Measurements from ENCODE around the gene PGLYRP2. TPM values are rescaled to one million over a fixed set of nuclear protein-coding genes. Genes with fewer than 3 reads are reported as not detected.

PGLYRP2 gene
- polyA plus RNA-seq, 4 donors = 0.54 TPM; not detected in 3

DNA sequence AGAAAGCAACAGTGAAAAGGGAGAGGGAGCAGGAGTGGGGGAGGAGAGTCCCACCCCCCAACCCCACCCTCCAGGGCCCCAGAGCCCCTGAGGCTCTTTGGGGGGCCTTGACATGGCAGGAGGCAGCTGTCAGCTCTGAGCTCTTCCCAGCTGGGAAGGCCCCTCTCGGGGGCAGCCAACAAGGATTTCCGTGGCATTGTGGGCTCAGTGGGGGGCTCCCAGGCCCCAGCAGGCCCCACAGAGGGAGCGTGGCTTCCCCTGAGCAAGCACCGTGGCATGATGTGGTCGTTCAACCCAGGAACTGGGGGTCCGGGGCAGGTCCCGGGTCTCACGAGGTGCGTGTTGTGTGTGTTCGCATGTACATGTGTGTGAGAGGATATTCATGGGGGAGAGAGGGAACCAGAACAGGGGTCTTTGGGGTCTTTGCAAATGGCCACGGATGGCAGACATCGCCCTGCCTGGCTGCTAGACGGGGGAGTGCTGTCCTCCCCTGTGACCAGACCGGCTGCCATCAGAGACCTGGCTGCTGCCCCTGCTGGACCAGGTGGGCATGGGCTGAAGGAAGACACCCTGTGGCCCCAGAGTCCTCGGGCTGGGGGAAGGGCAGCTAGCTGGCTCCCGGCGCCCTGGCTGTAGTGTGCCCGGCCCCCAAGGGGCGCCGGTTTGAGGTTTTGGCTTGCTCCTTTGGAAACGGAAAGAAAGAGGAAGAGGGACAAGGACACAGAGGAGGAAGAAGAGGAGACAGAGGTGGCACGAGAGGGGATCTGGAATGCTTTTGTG, 56.8 kb downstream of the PGLYRP2 start:
- Histone ChIP-seq H3K9me3 (ENCODE audit: control insufficient read depth in 2 of 2, insufficient read depth in 1 of 2, low read depth in 1 of 2, low read length in 1 of 2) (peaks cover 0 to 8% of the 10 kb centered on the region in 2 donors), H3K36me3 (ENCODE audit: control insufficient read depth in 3 of 3, insufficient read depth in 2 of 3, low read depth in 1 of 3, low read length in 3 of 3) (peaks cover 15 to 60% (median 20%) of the 10 kb centered on the region in 3 donors), H3K27me3 (ENCODE audit: control insufficient read depth in 3 of 3, insufficient read depth in 3 of 3, low read length in 3 of 3) (no peaks in the 10 kb centered on the region), H3K27ac (ENCODE audit: low read depth in 1 of 3, low read length in 2 of 3) (no peak overlapping the region), H3K4me3 (ENCODE audit: low read depth in 1 of 3, low read length in 3 of 3) (no peak overlapping the region), H3K4me1 (ENCODE audit: control insufficient read depth in 3 of 3, insufficient read depth in 2 of 3, low read depth in 1 of 3, low read length in 2 of 3) (peaks cover 0 to 5% (median under 1%) of the 10 kb centered on the region in 3 donors)
- FAIRE-seq = no peak
- WGBS, 3 donors = 86 to 94% (median 93%) methylated on average over 18 to 22 of the region's 22 CpGs
- DNase-seq = no peak

DNA sequence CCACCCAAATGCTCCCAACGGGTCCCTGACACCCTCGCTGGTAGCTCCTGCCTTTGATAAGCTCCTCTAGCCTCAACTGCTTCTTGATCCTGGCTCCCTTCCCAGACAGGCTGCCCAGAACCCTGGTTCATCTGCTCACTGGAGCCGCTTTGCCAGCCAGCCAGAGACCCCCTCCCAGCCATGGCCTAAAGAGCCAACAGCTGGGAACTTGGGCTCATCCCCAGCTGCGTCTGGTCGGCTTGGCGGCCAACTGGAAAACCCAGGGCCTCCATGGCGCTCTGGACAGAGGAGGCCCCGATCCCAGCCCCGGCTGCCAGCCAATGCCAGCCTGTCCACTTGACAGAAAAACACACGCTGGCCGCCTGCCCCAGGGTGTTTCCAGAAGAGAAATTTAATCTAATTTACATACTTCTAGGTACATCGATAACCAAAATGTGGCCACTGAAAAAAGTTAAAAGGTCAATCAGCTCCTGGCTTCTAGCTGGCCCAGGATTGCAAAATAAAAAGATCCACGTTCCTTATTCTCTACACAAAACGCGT, 57.5 kb downstream of the PGLYRP2 start:
- WGBS, 3 donors = 63 to 83% (median 79%) methylated on average over 15 of the region's 15 CpGs
- DNase-seq = no peak
- Histone ChIP-seq H3K36me3 (ENCODE audit: control insufficient read depth in 3 of 3, insufficient read depth in 2 of 3, low read depth in 1 of 3, low read length in 3 of 3) (peaks cover 12 to 57% (median 16%) of the 10 kb centered on the region in 3 donors), H3K4me1 (ENCODE audit: control insufficient read depth in 3 of 3, insufficient read depth in 2 of 3, low read depth in 1 of 3, low read length in 2 of 3) (peaks cover 0 to 12% (median 7%) of the 10 kb centered on the region in 3 donors), H3K9me3 (ENCODE audit: control insufficient read depth in 2 of 2, insufficient read depth in 1 of 2, low read depth in 1 of 2, low read length in 1 of 2) (peaks cover 0 to 8% of the 10 kb centered on the region in 2 donors), H3K27ac (ENCODE audit: low read depth in 1 of 3, low read length in 2 of 3) (no peak overlapping the region), H3K27me3 (ENCODE audit: control insufficient read depth in 3 of 3, insufficient read depth in 3 of 3, low read length in 3 of 3) (no peaks in the 10 kb centered on the region), H3K4me3 (ENCODE audit: low read depth in 1 of 3, low read length in 3 of 3) (no peak overlapping the region)
- FAIRE-seq = no peak

DNA sequence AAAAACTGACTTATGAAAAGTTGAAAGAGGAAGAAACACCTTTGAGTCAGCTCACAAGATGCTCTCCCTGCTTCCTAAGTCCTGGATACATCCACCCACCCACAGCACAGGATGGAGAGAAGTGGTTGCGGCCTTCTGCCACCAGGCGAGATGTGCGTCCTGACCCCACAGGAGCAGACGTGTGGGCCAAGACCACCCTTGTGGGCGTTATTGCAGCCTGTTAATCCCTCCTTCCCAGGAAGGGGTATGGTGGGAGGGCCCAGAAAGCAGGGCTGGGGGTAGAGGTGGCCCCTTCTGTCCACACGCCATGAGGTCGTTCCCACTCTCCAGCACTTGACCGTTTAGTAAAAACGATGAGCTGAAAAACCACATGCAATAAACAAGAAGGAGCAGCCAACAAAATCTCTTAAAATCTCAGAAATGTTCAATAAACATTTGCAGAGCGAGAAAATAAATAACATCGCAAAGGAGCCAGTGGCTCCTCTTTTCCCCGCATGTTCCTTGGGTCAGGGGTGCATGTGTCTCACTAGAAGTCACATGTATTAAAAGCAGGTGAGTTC, 58.1 kb downstream of the PGLYRP2 start:
- peak in 1 of 2 donors; percentile 18 for DNase-seq
- H3K27ac ChIP-seq (ENCODE audit: low read depth in 1 of 3, low read length in 2 of 3) = no peak overlapping the region

DNA sequence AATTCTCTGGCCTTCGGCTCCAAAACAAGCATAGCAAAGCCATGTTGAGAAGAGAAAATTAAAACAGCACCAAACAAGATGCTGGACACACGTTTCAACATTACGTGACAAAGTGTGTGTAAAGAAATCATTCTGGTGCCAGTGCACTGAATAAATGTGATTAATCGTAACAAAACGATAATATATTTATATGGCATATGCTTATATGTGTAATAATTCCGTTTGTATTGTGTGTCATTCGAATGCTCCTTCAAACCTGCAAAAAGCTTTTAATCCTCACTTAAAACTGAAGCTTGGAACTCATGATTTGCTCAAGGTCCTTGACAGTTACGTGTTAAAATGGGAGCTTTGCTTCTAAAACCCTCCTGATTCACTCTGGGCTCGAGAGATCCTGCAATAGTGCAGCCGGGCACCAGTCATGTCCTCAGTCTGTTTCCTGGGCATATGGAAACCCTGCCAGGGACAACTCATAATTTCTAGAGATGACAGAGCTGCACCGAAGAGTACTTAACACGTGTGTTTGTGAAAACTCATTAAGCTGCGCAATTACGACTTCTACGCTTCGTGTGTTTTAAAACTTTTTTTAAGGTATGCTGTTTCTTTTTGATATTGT, 59.8 kb downstream of the PGLYRP2 start:
- FAIRE-seq (no peak), DNase-seq (no peak)
- Histone ChIP-seq H3K27ac (ENCODE audit: low read depth in 1 of 3, low read length in 2 of 3) (no peak overlapping the region), H3K36me3 (ENCODE audit: control insufficient read depth in 3 of 3, insufficient read depth in 2 of 3, low read depth in 1 of 3, low read length in 3 of 3) (peaks cover 9 to 48% (median 11%) of the 10 kb centered on the region in 3 donors), H3K27me3 (ENCODE audit: control insufficient read depth in 3 of 3, insufficient read depth in 3 of 3, low read length in 3 of 3) (no peaks in the 10 kb centered on the region), H3K9me3 (ENCODE audit: control insufficient read depth in 2 of 2, insufficient read depth in 1 of 2, low read depth in 1 of 2, low read length in 1 of 2) (peaks cover 0 to 8% of the 10 kb centered on the region in 2 donors), H3K4me3 (ENCODE audit: low read depth in 1 of 3, low read length in 3 of 3) (peak overlapping the region in 2 of 3 donors; percentile 36 to 43), H3K4me1 (ENCODE audit: control insufficient read depth in 3 of 3, insufficient read depth in 2 of 3, low read depth in 1 of 3, low read length in 2 of 3) (peaks cover 1 to 15% (median 7%) of the 10 kb centered on the region in 3 donors)
- 29 to 36% (median 30%) methylated on average over 16 of the region's 16 CpGs for WGBS, 3 donors

More for the DNA sequence above, 58.1 kb downstream of the PGLYRP2 start:
- no peak for FAIRE-seq
- no peaks in the 10 kb centered on the region for H3K27me3 ChIP-seq (ENCODE audit: control insufficient read depth in 3 of 3, insufficient read depth in 3 of 3, low read length in 3 of 3)
- peaks cover 1 to 13% (median 7%) of the 10 kb centered on the region in 3 donors for H3K4me1 ChIP-seq (ENCODE audit: control insufficient read depth in 3 of 3, insufficient read depth in 2 of 3, low read depth in 1 of 3, low read length in 2 of 3)
- 64 to 86% (median 81%) methylated on average over 12 of the region's 12 CpGs for WGBS, 3 donors
- peaks cover 14 to 53% (median 16%) of the 10 kb centered on the region in 3 donors for H3K36me3 ChIP-seq (ENCODE audit: control insufficient read depth in 3 of 3, insufficient read depth in 2 of 3, low read depth in 1 of 3, low read length in 3 of 3)
- peaks cover 0 to 8% of the 10 kb centered on the region in 2 donors for H3K9me3 ChIP-seq (ENCODE audit: control insufficient read depth in 2 of 2, insufficient read depth in 1 of 2, low read depth in 1 of 2, low read length in 1 of 2)
- no peak overlapping the region for H3K4me3 ChIP-seq (ENCODE audit: low read depth in 1 of 3, low read length in 3 of 3)

Other genes with a start within 250 kb of the PGLYRP2 start
- under 1 TPM in 2 of 4 donors, not detected in 2; 0.74 to 0.76 TPM for gene EPHX3, start 247.1 kb downstream of the PGLYRP2 start, polyA plus RNA-seq
- gene BRD4, start 147.0 kb downstream of the PGLYRP2 start, polyA plus RNA-seq = 10 to 100 TPM; 15.7 to 41.4 (median 24.7) TPM
- gene AKAP8, start 99.7 kb downstream of the PGLYRP2 start, polyA plus RNA-seq = 10 to 100 TPM; 14.1 to 26.5 (median 19.0) TPM
- 100 to 1,000 TPM in 1 of 4 donors, 10 to 100 TPM in 3; 40.4 to 134 (median 80.9) TPM for gene AKAP8L, start 60.5 kb downstream of the PGLYRP2 start, polyA plus RNA-seq
- 10 to 100 TPM in 3 of 4 donors, 1 to 10 TPM in 1; 7.0 to 19.6 (median 15.5) TPM for gene WIZ, start 29.5 kb downstream of the PGLYRP2 start, polyA plus RNA-seq
- gene RASAL3, start 15.0 kb downstream of the PGLYRP2 start, polyA plus RNA-seq = 1 to 10 TPM; 1.3 to 8.1 (median 3.0) TPM
- under 1 TPM in 2 of 4 donors, not detected in 2; 0.09 to 0.15 TPM for gene CYP4F22, start 29.0 kb upstream of the PGLYRP2 start, polyA plus RNA-seq
- not detected for gene CYP4F8, start 135.7 kb upstream of the PGLYRP2 start, polyA plus RNA-seq
- gene CYP4F3, start 161.4 kb upstream of the PGLYRP2 start, polyA plus RNA-seq = 10 to 100 TPM in 2 of 4 donors, 1 to 10 TPM in 2; 2.3 to 15.2 (median 7.9) TPM
- gene CYP4F12, start 193.6 kb upstream of the PGLYRP2 start, polyA plus RNA-seq = 100 to 1,000 TPM in 2 of 4 donors, 10 to 100 TPM in 2; 46.9 to 398 (median 186) TPM
- gene OR10H2, start 248.5 kb upstream of the PGLYRP2 start, polyA plus RNA-seq = not detected